NB4 (cell line): ENCODE results near the gene ACTMAP.

Source experiments
- TF ChIP-seq, protein P1 (sequence below): IDR thresholded peaks from one replicate; pipeline ENCODE4 v1.5.1; 2012; ENCODE audit warnings: low read depth, low read length
- TF ChIP-seq, protein P2 (sequence below): IDR thresholded peaks from 2 replicates; pipeline ENCODE4 v1.6.1; 2011; ENCODE audit warnings: low read depth, low read length

DNA sequence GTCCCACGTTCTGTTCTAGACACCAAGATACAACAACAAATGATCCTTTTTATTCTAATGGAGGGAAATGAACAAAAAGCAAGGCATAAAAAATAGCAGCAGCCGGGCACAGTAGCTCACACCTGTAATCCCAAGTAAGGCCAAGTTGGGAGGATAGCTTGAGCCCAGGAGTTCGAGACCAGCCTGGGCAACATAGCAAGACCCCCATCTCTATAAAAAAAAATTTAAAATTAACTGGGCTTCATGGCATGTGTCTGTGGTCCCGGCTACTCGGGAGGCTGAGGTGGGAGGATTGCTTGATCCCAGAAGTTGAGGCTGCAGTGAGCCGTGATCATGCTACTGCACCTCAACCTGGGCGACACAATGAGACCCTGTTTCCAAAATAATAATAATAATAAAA lies 26.1 kb upstream of the ACTMAP start:
- TF ChIP-seq, protein P1, sequence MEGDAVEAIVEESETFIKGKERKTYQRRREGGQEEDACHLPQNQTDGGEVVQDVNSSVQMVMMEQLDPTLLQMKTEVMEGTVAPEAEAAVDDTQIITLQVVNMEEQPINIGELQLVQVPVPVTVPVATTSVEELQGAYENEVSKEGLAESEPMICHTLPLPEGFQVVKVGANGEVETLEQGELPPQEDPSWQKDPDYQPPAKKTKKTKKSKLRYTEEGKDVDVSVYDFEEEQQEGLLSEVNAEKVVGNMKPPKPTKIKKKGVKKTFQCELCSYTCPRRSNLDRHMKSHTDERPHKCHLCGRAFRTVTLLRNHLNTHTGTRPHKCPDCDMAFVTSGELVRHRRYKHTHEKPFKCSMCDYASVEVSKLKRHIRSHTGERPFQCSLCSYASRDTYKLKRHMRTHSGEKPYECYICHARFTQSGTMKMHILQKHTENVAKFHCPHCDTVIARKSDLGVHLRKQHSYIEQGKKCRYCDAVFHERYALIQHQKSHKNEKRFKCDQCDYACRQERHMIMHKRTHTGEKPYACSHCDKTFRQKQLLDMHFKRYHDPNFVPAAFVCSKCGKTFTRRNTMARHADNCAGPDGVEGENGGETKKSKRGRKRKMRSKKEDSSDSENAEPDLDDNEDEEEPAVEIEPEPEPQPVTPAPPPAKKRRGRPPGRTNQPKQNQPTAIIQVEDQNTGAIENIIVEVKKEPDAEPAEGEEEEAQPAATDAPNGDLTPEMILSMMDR = no peak
- TF ChIP-seq, protein P2, sequence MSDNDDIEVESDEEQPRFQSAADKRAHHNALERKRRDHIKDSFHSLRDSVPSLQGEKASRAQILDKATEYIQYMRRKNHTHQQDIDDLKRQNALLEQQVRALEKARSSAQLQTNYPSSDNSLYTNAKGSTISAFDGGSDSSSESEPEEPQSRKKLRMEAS = no peak
